ENCODE measurements around the gene CPLANE1. TPM values are rescaled to one million over a fixed set of nuclear protein-coding genes. Genes with fewer than 3 reads are reported as not detected.

Gene CPLANE1
- total and polyA plus RNA-seq, 9 of the 15 experiments (the other 6 are each of a cell fraction or from before 2014, with no cell fraction given), result under 0.01 to 0.27 (median 0.08) TPM; not detected in 2

- intact Hi-C loops (cut with micrococcal nuclease) (no loop called here), in situ Hi-C loops (cut with MboI) (no loop called here)
- Histone ChIP-seq H3K27me3 (ENCODE audit: control insufficient read depth in 2 of 2, insufficient read depth in 2 of 2, low read length in 2 of 2) (peaks cover 1 to 14% of the 10 kb centered on the region in 2 experiments; a peak in 4 of 5 replicates), H3K27ac (ENCODE audit: extremely low read depth, low read depth, low read length) (no peak overlapping the region), H3K9me1 (ENCODE audit: control insufficient read depth, insufficient read depth, low read length) (no peaks in the 10 kb centered on the region), H3K79me2 (ENCODE audit: control insufficient read depth, insufficient read depth, low read length) (no peaks in the 10 kb centered on the region), H3K4me2 (ENCODE audit: insufficient read depth, low read length) (no peak overlapping the region), H3K4me3 (no peak overlapping the region), H3K4me1 (replicated peaks in 1 of 2; ENCODE audit: control insufficient read depth in 2 of 2, insufficient read depth in 2 of 2, low read length in 2 of 2) (no peaks in the 10 kb centered on the region), H4K20me1 (replicated peaks; ENCODE audit: control insufficient read depth, insufficient read depth, low read length) (no peaks in the 10 kb centered on the region), H3K36me3 (ENCODE audit: control insufficient read depth, insufficient read depth, low read length) (no peaks in the 10 kb centered on the region), H2AFZ (ENCODE audit: low read depth, low read length) (no peak overlapping the region), H3K9ac (ENCODE audit: insufficient read depth in 1 of 2, low read depth in 2 of 2, low read length in 2 of 2) (no peak overlapping the region), H3K9me3 (replicated peaks; ENCODE audit: control insufficient read depth, insufficient read depth, low read depth, low read length) (no peaks in the 10 kb centered on the region)
- TF ChIP-seq CEBPG (CRISPR knock-in tag; IDR thresholded peaks at IDR 0.05), result no peak
- peak in 1 of 2 experiments; percentile 12; a peak in 1 of 4 replicates for TF ChIP-seq CEBPG (tag; conservative IDR thresholded peaks at IDR 0.05 in 1 of 2, IDR thresholded peaks at IDR 0.05 in 1 of 2)
- TF ChIP-seq ZBTB2 (IDR thresholded peaks at IDR 0.05), result no peak
- TF ChIP-seq CREB3 (tag; conservative IDR thresholded peaks at IDR 0.05; ENCODE audit: low read depth), result 0 out of 2 replicates have a peak, but pooled peaks have one; percentile 16
- no TSS peak for BruUV-seq (replicated peaks)
- peak; percentile 53; the same call in 2 of the 3 replicates for ATAC-seq
- ChIA-PET POLR2A (interaction anchor here (1.4 kb wide), 1 partner anchor 10 kb away, joined by 3 read pairs; no protein-coding TSS in a partner anchor), CTCF (ENCODE audit: low intra/inter-chr PET ratio) (no interaction called here)
- peak; percentile 15 for FAIRE-seq
- DNase-seq (ENCODE audit: extremely low read depth in 1 of 4, low spot score in 3 of 4), result no peak
- WGBS (ENCODE audit: insufficient coverage, low coverage, missing lambda C conversion rate), result 2% methylated on average over 6 of the region's 6 CpGs
Measured at GRCh38 chr5:37121465-37121864, 127.7 kb downstream of the CPLANE1 start.
